ENCODE data around the gene ATP6V0C. TPM values are rescaled to one million over a fixed set of nuclear protein-coding genes. Genes with fewer than 3 reads are reported as not detected.

The ATP6V0C gene
- total and polyA plus RNA-seq, 2 donors (not counting 1 experiment from before 2014, with no cell fraction given) = 118 to 176 TPM

DNA sequence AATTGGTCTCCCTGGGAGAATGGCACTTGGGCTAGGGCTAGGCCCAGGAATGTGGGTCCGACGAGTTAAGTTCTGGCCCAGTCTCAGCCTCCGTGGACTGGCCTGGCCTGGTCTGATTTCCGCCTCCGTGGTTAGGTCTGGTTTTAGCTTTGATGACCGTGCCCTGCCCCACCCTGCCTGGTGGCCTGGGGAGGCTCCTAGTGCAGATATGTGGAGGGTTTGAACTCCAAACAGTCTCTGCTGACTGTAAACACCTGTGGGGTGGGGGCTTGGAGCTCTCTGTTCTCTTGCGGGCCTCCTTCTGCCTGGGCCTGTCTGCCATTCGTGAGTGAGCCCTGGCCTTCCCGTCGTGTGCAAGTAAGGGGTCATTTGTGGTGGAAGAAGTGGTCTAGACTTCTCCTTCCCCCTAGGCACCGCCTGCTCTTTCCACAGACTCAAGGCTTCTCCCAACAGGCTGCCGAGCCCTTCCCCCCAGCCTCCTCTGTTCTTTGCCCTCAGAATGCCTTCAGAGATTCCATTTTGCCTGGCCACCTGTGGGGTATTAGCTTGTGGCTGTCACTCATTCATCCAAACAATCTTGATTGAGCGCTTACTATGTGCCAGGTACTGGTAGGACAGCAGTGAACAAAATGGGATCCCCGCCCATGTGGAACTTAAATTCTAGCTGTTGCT is 1.6 kb downstream of the ATP6V0C start:
- Histone ChIP-seq H3K27ac (ENCODE audit: low read length in 2 of 2) (peak overlapping the region; percentile 81 to 99), H3K9me3 (ENCODE audit: control extremely low read depth in 1 of 3, control insufficient read depth in 2 of 3, insufficient read depth in 1 of 3, low read length in 2 of 3) (no peaks in the 10 kb centered on the region), H3K36me3 (replicated peaks in 1 of 2; ENCODE audit: control extremely low read depth in 1 of 2, control insufficient read depth in 1 of 2, extremely low read depth in 1 of 2, insufficient read depth in 2 of 2, low read length in 1 of 2) (peaks cover 0 to 20% of the 10 kb centered on the region in 2 experiments), H3K27me3 (replicated peaks in 1 of 4; ENCODE audit: control extremely low read depth in 1 of 4, control insufficient read depth in 3 of 4, insufficient read depth in 4 of 4, low read length in 3 of 4) (no peaks in the 10 kb centered on the region), H3K79me2 (ENCODE audit: control insufficient read depth, insufficient read depth, low read length) (peaks cover 79% of the 10 kb centered on the region), H4K20me1 (ENCODE audit: control insufficient read depth, insufficient read depth, low read length, poor library complexity, severe bottlenecking) (peaks cover 55% of the 10 kb centered on the region), H3K9ac (ENCODE audit: low read length) (peak overlapping the region; percentile 98), H3K4me1 (ENCODE audit: control insufficient read depth in 2 of 2, insufficient read depth in 2 of 2, low read length in 2 of 2) (peaks cover 75 to 84% of the 10 kb centered on the region in 2 donors), H3K4me2 (replicated peaks; ENCODE audit: low read depth, low read length, poor library complexity, severe bottlenecking) (peak overlapping the region; percentile 91), H2AFZ (ENCODE audit: insufficient read depth, low read depth, low read length, poor library complexity, severe bottlenecking) (no peak overlapping the region), H3K4me3 (ENCODE audit: control extremely low read depth in 1 of 5, extremely low read depth in 1 of 5, insufficient read depth in 1 of 5, low read depth in 2 of 5, low read length in 4 of 5) (peak overlapping the region; percentile 75 to 96 (median 82))
- 37% methylated on average over 8 of the region's 14 CpGs for WGBS (ENCODE audit: insufficient coverage)
- H3K27ac Mint-ChIP-seq = peak overlapping the region; percentile 96
- intact Hi-C loops (cut with micrococcal nuclease) = no loop called here
- DNase-seq (no peak), ATAC-seq (ENCODE audit: low read depth) (no peak)
- POLR2A ChIA-PET = interaction anchor here (0.5 to 3.7 kb wide), 5 partner anchors 17 to 170 kb away, joined by 3 to 25 read pairs (median 4); partner anchors contain the start of genes CEMP1 and PDPK1
- H3K4me1 Mint-ChIP-seq = peaks cover 77% of the 10 kb centered on the region
- no peaks in the 10 kb centered on the region for H3K27me3 Mint-ChIP-seq
- H3K4me3 Mint-ChIP-seq = peak overlapping the region; percentile 95
- TF ChIP-seq, protein P1, sequence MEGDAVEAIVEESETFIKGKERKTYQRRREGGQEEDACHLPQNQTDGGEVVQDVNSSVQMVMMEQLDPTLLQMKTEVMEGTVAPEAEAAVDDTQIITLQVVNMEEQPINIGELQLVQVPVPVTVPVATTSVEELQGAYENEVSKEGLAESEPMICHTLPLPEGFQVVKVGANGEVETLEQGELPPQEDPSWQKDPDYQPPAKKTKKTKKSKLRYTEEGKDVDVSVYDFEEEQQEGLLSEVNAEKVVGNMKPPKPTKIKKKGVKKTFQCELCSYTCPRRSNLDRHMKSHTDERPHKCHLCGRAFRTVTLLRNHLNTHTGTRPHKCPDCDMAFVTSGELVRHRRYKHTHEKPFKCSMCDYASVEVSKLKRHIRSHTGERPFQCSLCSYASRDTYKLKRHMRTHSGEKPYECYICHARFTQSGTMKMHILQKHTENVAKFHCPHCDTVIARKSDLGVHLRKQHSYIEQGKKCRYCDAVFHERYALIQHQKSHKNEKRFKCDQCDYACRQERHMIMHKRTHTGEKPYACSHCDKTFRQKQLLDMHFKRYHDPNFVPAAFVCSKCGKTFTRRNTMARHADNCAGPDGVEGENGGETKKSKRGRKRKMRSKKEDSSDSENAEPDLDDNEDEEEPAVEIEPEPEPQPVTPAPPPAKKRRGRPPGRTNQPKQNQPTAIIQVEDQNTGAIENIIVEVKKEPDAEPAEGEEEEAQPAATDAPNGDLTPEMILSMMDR (IDR thresholded peaks at IDR 0.05) = no peak
- no peak for TF ChIP-seq EZH2 (IDR thresholded peaks at IDR 0.05; ENCODE audit: borderline replicate concordance, insufficient read depth, low read depth, low read length, poor library complexity, severe bottlenecking)
- CTCF ChIA-PET = interaction anchor here (0.6 to 2.3 kb wide), 6 partner anchors 9 to 562 kb away, joined by 3 to 8 read pairs (median 4); no protein-coding TSS in a partner anchor
- no peaks in the 10 kb centered on the region for H3K9me3 Mint-ChIP-seq (ENCODE audit: insufficient read depth)
